ENCODE measurements around the gene UQCRHL.
"Not testable (repeated sequence)": the region's sequence is repeated elsewhere in the genome, so short reads cannot be mapped to it uniquely, and the experiment has no call there.

UQCRHL gene

GRCh38 chr1:15847100-15847892 is 39.8 kb upstream of the UQCRHL start, which contains the start of gene SPEN:
Gene SPEN (plus strand): TSS chr1:15847707. CDS start chr1:15848068, 361 bp downstream.
- peak within 1 kb of the TSS; percentile 98 for H3K27ac ChIP-seq (ENCODE audit: low read depth, low read length)

GRCh38 chr1:15846056-15846455 is 38.6 kb upstream of the UQCRHL start:
- Histone ChIP-seq H3K4me2 (ENCODE audit: low read length) (peak overlapping the region; percentile 98), H3F3A (ENCODE audit: control insufficient read depth, insufficient read depth) (peaks cover 53% of the 10 kb centered on the region), H3K36me3 (ENCODE audit: control insufficient read depth, low read length) (peaks cover 28% of the 10 kb centered on the region), H3K4me3 (ENCODE audit: low read length) (peak overlapping the region; percentile 73), H3K79me2 (ENCODE audit: control insufficient read depth, low read length) (peaks cover 67% of the 10 kb centered on the region), H3K27ac (ENCODE audit: low read depth, low read length) (peak overlapping the region; percentile 98), H3K4me1 (ENCODE audit: control insufficient read depth, low read length) (peaks cover 72% of the 10 kb centered on the region)
- H3K27me3 ChIP-seq (ENCODE audit: control insufficient read depth, low read length); H4K20me1 ChIP-seq (ENCODE audit: control insufficient read depth, insufficient read depth, low read depth, low read length); H3K9me3 ChIP-seq (ENCODE audit: control insufficient read depth, insufficient read depth, low read length); H3K9me2 ChIP-seq (replicated peaks; ENCODE audit: control insufficient read depth, low read length): not testable (repeated sequence)

More at GRCh38 chr1:15847100-15847892, 39.8 kb upstream of the UQCRHL start, which contains the start of gene SPEN:
- TF ChIP-seq CTCF (IDR thresholded peaks at IDR 0.05; ENCODE audit: low read depth, low read length, poor library complexity, severe bottlenecking) = peak; percentile 15
- no peak for TF ChIP-seq EZH2phosphoT487 (IDR thresholded peaks at IDR 0.05; ENCODE audit: borderline replicate concordance, low read length)
- Histone ChIP-seq H3K9me3 (ENCODE audit: control insufficient read depth, insufficient read depth, low read length) (no peaks in the 10 kb centered on the region), H3K27me3 (ENCODE audit: control insufficient read depth, low read length) (no peaks in the 10 kb centered on the region), H3K79me2 (ENCODE audit: control insufficient read depth, low read length) (peaks cover 72% of the 10 kb centered on the region), H3K4me2 (ENCODE audit: low read length) (peak within 1 kb of the TSS; percentile 98), H3F3A (ENCODE audit: control insufficient read depth, insufficient read depth) (peaks cover 57% of the 10 kb centered on the region), H3K9me2 (replicated peaks; ENCODE audit: control insufficient read depth, low read length) (no peaks in the 10 kb centered on the region), H4K20me1 (ENCODE audit: control insufficient read depth, insufficient read depth, low read depth, low read length) (peaks cover 5% of the 10 kb centered on the region; the same call in 1 of the 2 replicates), H3K4me1 (ENCODE audit: control insufficient read depth, low read length) (peaks cover 73% of the 10 kb centered on the region), H3K36me3 (ENCODE audit: control insufficient read depth, low read length) (peaks cover 28% of the 10 kb centered on the region), H3K4me3 (ENCODE audit: low read length) (peak within 1 kb of the TSS; percentile 73)

GRCh38 chr1:15843826-15844572 is 36.5 kb upstream of the UQCRHL start:
- H3K27ac ChIP-seq (ENCODE audit: low read depth, low read length) = peak overlapping the region; percentile 98

More at GRCh38 chr1:15843826-15844572, 36.5 kb upstream of the UQCRHL start:
- Histone ChIP-seq H4K20me1 (ENCODE audit: control insufficient read depth, insufficient read depth, low read depth, low read length) (no peaks in the 10 kb centered on the region), H3K4me3 (ENCODE audit: low read length) (peak overlapping the region; percentile 73), H3K4me1 (ENCODE audit: control insufficient read depth, low read length) (peaks cover 62% of the 10 kb centered on the region), H3F3A (ENCODE audit: control insufficient read depth, insufficient read depth) (peaks cover 45% of the 10 kb centered on the region), H3K9me2 (replicated peaks; ENCODE audit: control insufficient read depth, low read length) (no peaks in the 10 kb centered on the region), H3K9me3 (ENCODE audit: control insufficient read depth, insufficient read depth, low read length) (no peaks in the 10 kb centered on the region), H3K36me3 (ENCODE audit: control insufficient read depth, low read length) (peaks cover 11% of the 10 kb centered on the region), H3K79me2 (ENCODE audit: control insufficient read depth, low read length) (peaks cover 46% of the 10 kb centered on the region), H3K4me2 (ENCODE audit: low read length) (peak overlapping the region; percentile 98), H3K27me3 (ENCODE audit: control insufficient read depth, low read length) (no peaks in the 10 kb centered on the region)
- TF ChIP-seq EZH2phosphoT487 (IDR thresholded peaks at IDR 0.05; ENCODE audit: borderline replicate concordance, low read length) (no peak), CTCF (IDR thresholded peaks at IDR 0.05; ENCODE audit: low read depth, low read length, poor library complexity, severe bottlenecking) (no peak)
